Endothelial cell of umbilical vein (primary cell): ENCODE results near the gene ZC3H14.

Source experiments
- EZH2 ChIP-seq: IDR thresholded peaks from 2 replicates; pipeline ENCODE4 v1.6.1; 2012; ENCODE audit warnings: borderline replicate concordance, low read depth, mild to moderate bottlenecking, moderate library complexity, low read length, inconsistent platforms; ENCODE audit not compliant: severe bottlenecking
- FOS ChIP-seq: IDR thresholded peaks from 2 replicates; pipeline ENCODE4 v1.6.1; 2011; ENCODE audit warnings: mild to moderate bottlenecking, low read length, moderate library complexity, borderline replicate concordance; ENCODE audit not compliant: insufficient read depth
- GATA2 ChIP-seq: IDR thresholded peaks from 2 replicates; pipeline ENCODE4 v1.7.0; 2011; ENCODE audit warnings: low read depth, mild to moderate bottlenecking, moderate library complexity, mixed read lengths, low read length; ENCODE audit not compliant: insufficient read length, insufficient read depth
- JUN ChIP-seq: IDR thresholded peaks from 2 replicates; pipeline ENCODE4 v1.6.1; 2011; ENCODE audit warnings: borderline replicate concordance, low read depth; ENCODE audit not compliant: insufficient read length, insufficient read depth
- POLR2A ChIP-seq: IDR thresholded peaks from 2 replicates; pipeline ENCODE4 v1.6.1; 2012; ENCODE audit warnings: low read depth, mild to moderate bottlenecking, control low read depth, low read length
- POLR2AphosphoS5 ChIP-seq: IDR thresholded peaks from 2 replicates; pipeline ENCODE4 v1.6.1; 2012; ENCODE audit warnings: low read depth, mild to moderate bottlenecking, control low read depth, low read length, moderate library complexity; ENCODE audit not compliant: insufficient read depth
- TF ChIP-seq, protein P1 (sequence below), 2 donors: IDR thresholded peaks; 1 replicate in 1 of 2; 2 replicates in 1 of 2; pipeline ENCODE4 v1.5.1; 2011; ENCODE audit warnings: low read length in 2 of 2, mild to moderate bottlenecking in 2 of 2, moderate library complexity in 2 of 2, control low read depth in 1 of 2, inconsistent platforms in 1 of 2, low read depth in 1 of 2; ENCODE audit not compliant: insufficient read depth in 1 of 2; ENCODE audit errors: extremely low read depth in 1 of 2
- TF ChIP-seq, protein P2 (sequence below): IDR thresholded peaks from 2 replicates; pipeline ENCODE4 v1.6.1; 2011; ENCODE audit not compliant: insufficient read depth, insufficient read length

DNA sequence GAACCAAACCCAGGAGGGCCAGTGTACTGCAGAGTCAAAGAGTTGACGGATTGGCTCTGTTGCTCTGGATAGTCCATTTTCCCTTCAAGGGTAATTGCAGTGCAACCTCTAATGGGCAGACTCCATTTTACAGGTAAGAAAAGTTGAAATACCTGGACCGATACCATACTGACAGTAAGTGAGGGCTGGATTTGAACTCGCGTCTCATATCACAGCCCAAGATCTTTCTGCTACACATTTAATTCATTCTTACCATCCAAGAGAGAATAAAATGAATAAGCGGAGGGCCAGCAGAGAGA lies 356 bp upstream of the ZC3H14 start:
- TF ChIP-seq, protein P1, sequence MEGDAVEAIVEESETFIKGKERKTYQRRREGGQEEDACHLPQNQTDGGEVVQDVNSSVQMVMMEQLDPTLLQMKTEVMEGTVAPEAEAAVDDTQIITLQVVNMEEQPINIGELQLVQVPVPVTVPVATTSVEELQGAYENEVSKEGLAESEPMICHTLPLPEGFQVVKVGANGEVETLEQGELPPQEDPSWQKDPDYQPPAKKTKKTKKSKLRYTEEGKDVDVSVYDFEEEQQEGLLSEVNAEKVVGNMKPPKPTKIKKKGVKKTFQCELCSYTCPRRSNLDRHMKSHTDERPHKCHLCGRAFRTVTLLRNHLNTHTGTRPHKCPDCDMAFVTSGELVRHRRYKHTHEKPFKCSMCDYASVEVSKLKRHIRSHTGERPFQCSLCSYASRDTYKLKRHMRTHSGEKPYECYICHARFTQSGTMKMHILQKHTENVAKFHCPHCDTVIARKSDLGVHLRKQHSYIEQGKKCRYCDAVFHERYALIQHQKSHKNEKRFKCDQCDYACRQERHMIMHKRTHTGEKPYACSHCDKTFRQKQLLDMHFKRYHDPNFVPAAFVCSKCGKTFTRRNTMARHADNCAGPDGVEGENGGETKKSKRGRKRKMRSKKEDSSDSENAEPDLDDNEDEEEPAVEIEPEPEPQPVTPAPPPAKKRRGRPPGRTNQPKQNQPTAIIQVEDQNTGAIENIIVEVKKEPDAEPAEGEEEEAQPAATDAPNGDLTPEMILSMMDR (IDR thresholded peaks at IDR 0.05; ENCODE audit: extremely low read depth in 1 of 2, insufficient read depth in 1 of 2, low read depth in 1 of 2, low read length in 2 of 2), result no peak
- TF ChIP-seq POLR2AphosphoS5 (no peak), POLR2A (no peak), EZH2 (no peak), FOS (no peak), GATA2 (peak; percentile 38), JUN (no peak)
- TF ChIP-seq, protein P2, sequence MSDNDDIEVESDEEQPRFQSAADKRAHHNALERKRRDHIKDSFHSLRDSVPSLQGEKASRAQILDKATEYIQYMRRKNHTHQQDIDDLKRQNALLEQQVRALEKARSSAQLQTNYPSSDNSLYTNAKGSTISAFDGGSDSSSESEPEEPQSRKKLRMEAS, result no peak
